RWPE2 (cell line): ENCODE measurements around the gene CACNG4.

Experiments
- ATAC-seq: fragments of 200-7000 bp; cut with Tn5 transposase; 3 replicates; pipeline ENCODE4 v1.9.1; 2021; ENCODE audit warnings: low read depth
- DNase-seq: peaks from one replicate; pipeline ENCODE4 v3.0.0-alpha.2; 2020; ENCODE audit warnings: low spot score
- H3K27ac ChIP-seq: fragments of 450-650 bp; 2 replicates; pipeline ENCODE4 v1.5.1; 2017; ENCODE audit warnings: mild to moderate bottlenecking; ENCODE audit not compliant: poor library complexity, severe bottlenecking
- H3K27me3 ChIP-seq: fragments of 250-450 bp; sonication (Bioruptor Pico); 2 replicates; pipeline ENCODE4 v1.5.1; 2021; ENCODE audit warnings: mild to moderate bottlenecking, moderate library complexity; ENCODE audit not compliant: insufficient read depth, poor library complexity, severe bottlenecking
- H3K36me3 ChIP-seq: fragments of 250-450 bp; sonication (Bioruptor Pico); 2 replicates; pipeline ENCODE4 v1.5.1; 2020; ENCODE audit warnings: low read depth, mild to moderate bottlenecking, moderate library complexity
- H3K4me1 ChIP-seq: fragments of 250-450 bp; sonication (Bioruptor Pico); 2 replicates; pipeline ENCODE4 v1.5.1; 2021; ENCODE audit warnings: mild to moderate bottlenecking, moderate library complexity; ENCODE audit not compliant: insufficient read depth, poor library complexity, severe bottlenecking
- H3K4me3 ChIP-seq: fragments of 250-450 bp; sonication (Bioruptor Pico); 2 replicates; pipeline ENCODE4 v1.5.1; 2021; ENCODE audit warnings: mild to moderate bottlenecking, moderate library complexity; ENCODE audit not compliant: severe bottlenecking
- H3K9me3 ChIP-seq: fragments of 250-450 bp; sonication (Bioruptor Pico); 2 replicates; pipeline ENCODE4 v1.5.1; 2021; ENCODE audit warnings: mild to moderate bottlenecking, moderate library complexity; ENCODE audit not compliant: severe bottlenecking
- TF ChIP-seq, protein P1 (sequence below): fragments of 450-650 bp; IDR thresholded peaks from one replicate; pipeline ENCODE4 v1.5.1; 2017; ENCODE audit warnings: mild to moderate bottlenecking, moderate library complexity; ENCODE audit not compliant: poor library complexity, severe bottlenecking

Gene CACNG4

DNA sequence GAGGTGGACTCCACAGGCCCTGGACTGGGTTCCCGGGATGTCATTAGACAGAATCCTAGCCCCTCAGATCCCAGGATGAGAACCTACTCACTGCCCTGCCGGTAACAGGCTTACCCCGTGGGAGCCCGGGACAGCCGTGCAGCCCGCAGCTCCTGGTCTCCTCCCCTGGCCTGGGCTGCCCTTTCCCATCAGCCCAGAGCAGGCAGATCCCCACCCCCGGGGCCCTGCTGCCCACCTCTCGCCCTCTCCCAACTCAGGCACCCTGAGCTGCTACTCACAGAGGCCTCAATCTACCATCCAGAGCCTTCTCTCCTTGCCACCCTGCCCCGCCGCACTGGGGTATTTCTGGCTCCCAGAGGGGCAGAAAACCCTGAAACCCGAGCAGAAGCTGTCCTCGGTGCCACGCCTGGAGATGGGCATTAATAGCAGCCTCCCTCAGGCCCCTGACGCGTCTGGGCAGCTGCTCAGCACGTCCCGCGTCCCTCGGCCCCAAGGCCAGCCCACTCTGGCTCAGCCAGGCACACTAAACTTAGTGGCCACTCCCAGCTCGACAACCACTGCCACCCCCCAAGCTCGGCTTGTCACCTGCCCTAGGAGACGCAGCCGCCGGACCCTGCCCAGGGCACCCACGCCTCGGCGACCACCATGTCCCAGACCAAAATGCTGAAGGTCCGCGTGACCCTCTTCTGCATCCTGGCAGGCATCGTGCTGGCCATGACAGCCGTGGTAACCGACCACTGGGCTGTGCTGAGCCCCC lies 79.7 kb downstream of the CACNG4 start, which contains the start of gene CACNG1:
Gene CACNG1, plus strand, starts transcription at position 539 of the 757 bp plus-strand sequence. Its CDS starts 107 bp downstream, at position 646.
- Histone ChIP-seq H3K27ac (no peak within 1 kb of the TSS), H3K9me3 (peaks cover 8% of the 10 kb centered on the region), H3K4me3 (no peak within 1 kb of the TSS), H3K27me3 (no peaks in the 10 kb centered on the region), H3K36me3 (0 out of 2 replicates have a peak, but pooled peaks cover 4% of the 10 kb centered on the region), H3K4me1 (no peaks in the 10 kb centered on the region)
- ATAC-seq (no peak), DNase-seq (no peak)
- TF ChIP-seq, protein P1, sequence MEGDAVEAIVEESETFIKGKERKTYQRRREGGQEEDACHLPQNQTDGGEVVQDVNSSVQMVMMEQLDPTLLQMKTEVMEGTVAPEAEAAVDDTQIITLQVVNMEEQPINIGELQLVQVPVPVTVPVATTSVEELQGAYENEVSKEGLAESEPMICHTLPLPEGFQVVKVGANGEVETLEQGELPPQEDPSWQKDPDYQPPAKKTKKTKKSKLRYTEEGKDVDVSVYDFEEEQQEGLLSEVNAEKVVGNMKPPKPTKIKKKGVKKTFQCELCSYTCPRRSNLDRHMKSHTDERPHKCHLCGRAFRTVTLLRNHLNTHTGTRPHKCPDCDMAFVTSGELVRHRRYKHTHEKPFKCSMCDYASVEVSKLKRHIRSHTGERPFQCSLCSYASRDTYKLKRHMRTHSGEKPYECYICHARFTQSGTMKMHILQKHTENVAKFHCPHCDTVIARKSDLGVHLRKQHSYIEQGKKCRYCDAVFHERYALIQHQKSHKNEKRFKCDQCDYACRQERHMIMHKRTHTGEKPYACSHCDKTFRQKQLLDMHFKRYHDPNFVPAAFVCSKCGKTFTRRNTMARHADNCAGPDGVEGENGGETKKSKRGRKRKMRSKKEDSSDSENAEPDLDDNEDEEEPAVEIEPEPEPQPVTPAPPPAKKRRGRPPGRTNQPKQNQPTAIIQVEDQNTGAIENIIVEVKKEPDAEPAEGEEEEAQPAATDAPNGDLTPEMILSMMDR, result no peak

DNA sequence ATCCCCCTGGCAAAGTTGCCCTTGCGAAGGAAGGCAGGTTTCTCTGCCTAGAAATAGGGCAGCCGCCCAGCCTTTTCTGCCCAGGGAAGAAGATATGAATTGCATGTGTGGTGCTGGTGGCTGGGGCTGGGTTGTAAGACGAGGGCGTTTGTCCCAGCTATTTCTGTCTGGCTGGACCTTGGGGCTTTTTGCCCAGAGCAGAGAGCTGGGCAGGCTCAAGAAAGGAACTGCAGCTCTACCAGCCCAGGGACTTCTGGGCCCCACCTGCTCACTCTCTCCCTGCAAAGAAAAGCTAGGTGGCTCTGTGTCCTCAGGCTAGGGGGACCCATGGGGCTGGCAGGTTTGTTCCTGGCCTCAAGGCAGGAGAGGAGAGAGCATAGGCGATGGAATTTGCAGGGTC lies 80.4 kb downstream of the CACNG4 start:
- Histone ChIP-seq H3K4me1 (no peaks in the 10 kb centered on the region), H3K27ac (no peak overlapping the region), H3K36me3 (0 out of 2 replicates have a peak, but pooled peaks cover 4% of the 10 kb centered on the region), H3K4me3 (no peak overlapping the region), H3K9me3 (peaks cover 10% of the 10 kb centered on the region), H3K27me3 (no peaks in the 10 kb centered on the region)
- ATAC-seq (no peak), DNase-seq (no peak)
- TF ChIP-seq, protein P1, result no peak

DNA sequence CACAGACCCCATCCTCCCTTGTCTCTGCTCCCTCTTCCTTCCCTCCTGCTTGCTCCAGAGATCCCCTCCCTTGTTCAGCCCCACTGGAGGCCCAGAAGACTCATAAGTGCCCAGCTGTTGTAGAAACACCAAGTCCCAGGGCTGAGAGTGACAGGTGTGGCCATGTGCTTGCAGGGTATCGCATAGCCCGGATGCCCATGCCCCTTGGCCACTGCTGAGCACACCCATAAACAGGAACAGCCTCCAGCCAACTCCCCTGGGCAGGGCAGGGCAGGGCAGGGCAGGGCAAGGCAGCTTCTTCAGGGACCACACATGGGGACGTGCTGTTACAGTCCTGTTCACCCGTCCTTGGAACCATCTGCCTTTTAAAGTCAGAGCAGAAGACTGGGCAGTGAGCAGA lies 81.9 kb downstream of the CACNG4 start:
- Histone ChIP-seq H3K27ac (no peak overlapping the region), H3K4me1 (no peaks in the 10 kb centered on the region), H3K9me3 (peaks cover 10% of the 10 kb centered on the region), H3K36me3 (0 out of 2 replicates have a peak, but pooled peaks cover 4% of the 10 kb centered on the region), H3K27me3 (no peaks in the 10 kb centered on the region), H3K4me3 (no peak overlapping the region)
- TF ChIP-seq, protein P1, result no peak
- DNase-seq (no peak), ATAC-seq (no peak)

DNA sequence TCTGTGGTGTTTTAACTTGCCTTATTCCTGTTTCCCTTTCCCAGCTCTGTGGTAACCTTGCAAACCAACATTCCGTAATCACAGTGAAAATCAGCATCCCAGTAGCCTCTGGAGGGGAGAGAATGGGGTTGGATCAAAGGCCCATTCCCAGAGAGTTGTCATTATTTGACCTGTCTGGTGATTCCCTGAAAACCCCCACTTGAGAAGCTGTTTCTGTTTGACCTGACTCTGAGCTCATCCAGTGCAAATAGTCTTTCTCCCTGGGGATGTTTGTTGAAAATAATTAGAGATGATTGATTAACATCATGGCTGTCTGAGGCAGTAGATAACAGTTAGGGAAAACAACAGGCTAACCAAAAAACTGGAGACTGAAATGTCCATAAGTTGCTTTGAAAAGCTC lies 82.9 kb downstream of the CACNG4 start:
- Histone ChIP-seq H3K36me3 (0 out of 2 replicates have a peak, but pooled peaks cover 4% of the 10 kb centered on the region), H3K27me3 (no peaks in the 10 kb centered on the region), H3K27ac (no peak overlapping the region), H3K9me3 (peaks cover 10% of the 10 kb centered on the region), H3K4me1 (no peaks in the 10 kb centered on the region), H3K4me3 (no peak overlapping the region)
- TF ChIP-seq, protein P1, result no peak
- DNase-seq (no peak), ATAC-seq (no peak)
